ENCODE data around the gene TGFB2.

TGFB2 gene

DNA sequence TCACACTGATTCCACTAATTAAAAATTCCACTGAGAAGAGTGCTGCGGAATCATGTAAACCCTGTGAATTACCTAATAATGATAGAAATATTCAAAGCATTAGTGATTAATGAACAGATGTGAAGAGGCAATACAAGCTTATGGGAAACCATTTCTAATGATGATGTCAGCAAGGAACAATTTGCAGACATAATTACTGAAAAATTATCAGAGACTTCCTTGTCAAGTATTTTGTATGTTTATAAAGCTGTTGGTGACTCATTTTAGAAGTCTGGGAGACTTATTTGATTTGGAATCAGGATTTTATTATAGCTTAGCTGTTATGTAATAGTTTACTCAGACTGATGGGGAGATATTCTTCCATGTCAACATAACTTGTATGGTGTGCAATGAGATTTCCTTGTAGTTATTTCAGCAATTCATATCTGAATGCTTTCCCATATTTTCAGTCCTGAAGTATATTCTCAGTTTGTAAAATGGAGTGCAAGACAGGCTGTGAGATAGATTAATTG is 135.5 kb downstream of the TGFB2 start:
- H3K27ac Mint-ChIP-seq = no peak overlapping the region
- no peak for DNase-seq (ENCODE audit: low spot score in 2 of 2)
- H3K36me3 Mint-ChIP-seq = no peaks in the 10 kb centered on the region
- no peaks in the 10 kb centered on the region for H3K4me1 Mint-ChIP-seq
- no peak overlapping the region for H3K4me3 Mint-ChIP-seq
- no peak for ATAC-seq
- H3K9me3 Mint-ChIP-seq = no peaks in the 10 kb centered on the region

DNA sequence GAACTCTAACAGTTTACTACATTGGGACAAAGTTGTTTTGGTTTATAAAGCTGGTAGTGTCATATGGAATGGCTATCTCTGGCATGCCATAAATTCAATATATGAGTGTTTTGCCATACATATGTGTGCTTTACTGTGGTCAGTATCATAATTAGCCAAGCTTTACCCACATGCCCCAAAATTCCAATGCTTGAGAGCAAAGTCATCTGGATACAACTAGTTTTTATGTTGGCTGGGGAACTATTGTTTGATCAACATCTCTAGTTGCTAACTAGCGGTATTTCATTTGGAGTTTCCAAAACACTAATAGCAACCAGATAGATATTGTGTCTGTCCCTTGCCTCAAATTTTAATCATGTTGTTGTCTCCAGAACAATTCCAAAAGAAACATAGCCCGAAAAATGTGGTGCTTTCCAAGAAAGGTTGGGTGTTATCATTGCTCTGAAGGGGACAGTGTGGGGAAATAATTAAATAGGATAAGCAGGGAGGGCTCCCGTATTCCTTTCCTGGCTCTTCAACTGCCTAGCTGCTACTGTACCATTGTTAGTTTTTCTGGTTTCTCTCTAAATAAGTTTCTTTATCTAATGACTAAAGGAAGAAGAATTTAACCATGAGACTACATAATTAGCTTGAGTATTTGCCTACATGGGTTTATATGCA is 136.1 kb downstream of the TGFB2 start:
- Mint-ChIP-seq H3K4me3 (no peak overlapping the region), H3K4me1 (no peaks in the 10 kb centered on the region), H3K27ac (no peak overlapping the region), H3K9me3 (no peaks in the 10 kb centered on the region), H3K36me3 (no peaks in the 10 kb centered on the region)
- ATAC-seq = no peak
- DNase-seq (ENCODE audit: low spot score in 2 of 2) = no peak

DNA sequence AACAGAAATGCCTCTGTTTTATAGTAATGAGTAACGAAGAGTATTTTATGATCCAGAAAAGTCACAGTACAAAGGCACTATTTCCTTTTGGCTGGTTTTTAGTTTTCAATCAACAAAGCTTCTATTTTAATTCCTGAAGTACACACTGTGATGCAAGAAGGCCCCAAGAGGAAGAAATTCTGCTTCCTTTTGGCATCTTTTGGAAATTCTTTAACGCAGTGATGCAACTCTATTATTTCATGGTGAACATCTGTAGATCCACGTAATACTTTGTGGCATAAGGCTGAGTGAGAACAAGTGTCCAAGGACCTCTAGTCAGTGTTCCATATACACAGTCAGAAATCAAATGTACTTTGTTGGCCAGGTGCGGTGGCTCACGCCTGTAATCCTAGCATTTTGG is 137.5 kb downstream of the TGFB2 start:
- Mint-ChIP-seq H3K27ac (no peak overlapping the region), H3K36me3 (no peaks in the 10 kb centered on the region), H3K4me1 (no peaks in the 10 kb centered on the region), H3K4me3 (no peak overlapping the region), H3K9me3 (no peaks in the 10 kb centered on the region)
- ATAC-seq (no peak), DNase-seq (ENCODE audit: low spot score in 2 of 2) (no peak)

DNA sequence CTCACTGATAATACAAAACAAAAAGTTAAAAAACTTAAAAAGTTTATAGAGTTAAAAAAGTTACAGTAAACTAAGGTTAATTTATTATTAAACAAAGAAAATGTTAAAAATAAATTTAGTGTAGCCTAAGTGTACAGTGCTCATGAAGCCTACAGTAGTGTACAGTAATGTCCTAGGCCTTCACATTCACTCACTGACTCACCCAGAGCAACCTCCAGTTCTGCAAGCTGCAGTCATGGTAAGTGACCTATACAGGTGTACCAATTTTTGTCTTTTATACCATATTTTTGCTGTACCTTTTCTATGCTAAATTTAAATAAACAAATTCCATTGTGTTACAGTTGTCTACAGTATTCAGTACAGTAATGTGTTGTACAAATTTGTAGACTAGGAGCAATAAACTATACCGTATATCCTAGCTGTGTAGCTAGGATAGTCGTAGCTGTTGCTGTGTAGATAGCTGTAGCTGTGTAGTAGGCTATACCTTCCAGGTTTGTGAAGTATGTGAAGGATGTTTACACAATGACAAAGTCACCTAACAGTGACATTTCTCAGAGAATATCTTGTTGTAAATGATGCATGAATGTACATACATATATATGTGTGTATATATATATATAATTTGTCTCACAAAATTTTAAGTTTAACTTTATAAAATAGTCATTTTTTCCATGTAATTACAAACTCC is 140.2 kb downstream of the TGFB2 start:
- H3K4me1 Mint-ChIP-seq = no peaks in the 10 kb centered on the region
- H3K36me3 Mint-ChIP-seq = no peaks in the 10 kb centered on the region
- DNase-seq (ENCODE audit: low spot score in 2 of 2) = no peak
- H3K27ac Mint-ChIP-seq = no peak overlapping the region
- H3K4me3 Mint-ChIP-seq = no peak overlapping the region
- no peak for ATAC-seq
- H3K9me3 Mint-ChIP-seq = no peaks in the 10 kb centered on the region

DNA sequence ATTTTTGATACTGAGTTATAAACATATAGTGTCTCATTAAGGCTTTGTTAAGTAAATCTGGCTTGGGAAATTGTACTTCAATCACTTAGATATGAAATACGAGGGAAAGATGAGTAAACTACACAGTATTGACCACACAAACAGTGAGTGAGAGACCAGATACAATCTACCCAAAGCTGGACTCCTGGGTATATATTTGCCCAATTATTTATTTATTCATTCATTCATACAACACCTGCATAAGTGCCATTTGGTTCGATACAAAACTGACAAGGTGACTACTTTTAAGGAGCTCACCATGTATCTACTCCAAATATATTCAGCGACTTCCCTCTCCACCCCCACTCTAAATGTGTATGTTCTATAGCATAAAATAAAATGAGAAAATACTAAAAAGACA is 143.4 kb downstream of the TGFB2 start:
- ATAC-seq = no peak
- no peaks in the 10 kb centered on the region for H3K36me3 Mint-ChIP-seq
- no peak for DNase-seq (ENCODE audit: low spot score in 2 of 2)
- no peaks in the 10 kb centered on the region for H3K9me3 Mint-ChIP-seq
- no peaks in the 10 kb centered on the region for H3K4me1 Mint-ChIP-seq
- no peak overlapping the region for H3K4me3 Mint-ChIP-seq
- no peak overlapping the region for H3K27ac Mint-ChIP-seq

DNA sequence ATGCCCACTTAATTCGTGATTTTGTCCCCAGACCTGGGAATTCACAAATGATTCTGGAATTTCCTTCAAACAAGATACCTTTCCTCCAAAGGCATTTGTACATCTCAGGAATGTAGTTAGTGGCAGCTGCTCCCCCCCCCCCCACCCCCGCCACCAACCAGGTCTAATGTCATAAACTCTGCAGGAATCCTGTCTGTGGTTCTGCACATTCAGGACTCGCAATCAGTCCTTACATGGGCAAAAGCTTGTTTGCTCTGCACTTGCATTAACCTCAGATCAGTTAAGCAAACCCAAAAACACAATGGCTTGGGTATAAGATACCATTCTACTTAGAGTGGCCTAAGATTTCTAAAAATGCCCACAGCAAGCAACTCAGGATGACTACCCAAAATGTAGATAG is 143.8 kb downstream of the TGFB2 start:
- no peak overlapping the region for H3K4me3 Mint-ChIP-seq
- H3K36me3 Mint-ChIP-seq = no peaks in the 10 kb centered on the region
- ATAC-seq = no peak
- DNase-seq (ENCODE audit: low spot score in 2 of 2) = no peak
- no peaks in the 10 kb centered on the region for H3K4me1 Mint-ChIP-seq
- H3K9me3 Mint-ChIP-seq = no peaks in the 10 kb centered on the region
- no peak overlapping the region for H3K27ac Mint-ChIP-seq

DNA sequence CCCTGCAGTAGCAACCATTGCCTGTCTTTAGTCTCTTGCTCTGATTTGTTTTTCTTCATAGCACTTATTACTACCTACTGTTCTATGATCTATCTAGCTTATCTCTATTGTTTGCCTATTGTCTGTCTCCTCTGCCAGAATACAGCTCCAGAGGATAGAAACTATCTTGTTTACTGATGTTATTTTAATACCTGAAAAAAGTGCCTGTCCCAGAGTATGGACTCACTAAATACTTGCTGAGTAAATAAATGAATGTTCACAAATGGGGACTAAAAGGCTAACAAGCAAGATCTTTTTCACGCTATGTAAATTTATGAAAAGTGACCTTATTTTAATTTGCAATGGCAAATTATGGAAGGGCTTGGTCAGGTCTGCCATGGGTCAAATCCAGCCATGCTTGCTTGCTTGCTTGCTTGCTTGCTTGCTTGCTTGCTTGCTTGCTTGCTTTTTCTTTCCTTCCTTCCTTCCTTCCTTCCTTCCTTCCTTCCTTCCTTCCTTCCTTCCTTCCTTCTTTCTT is 145.3 kb downstream of the TGFB2 start:
- DNase-seq (ENCODE audit: low spot score in 2 of 2) (no peak), ATAC-seq (no peak)
- Mint-ChIP-seq H3K9me3 (no peaks in the 10 kb centered on the region), H3K27ac (no peak overlapping the region), H3K4me3 (no peak overlapping the region), H3K36me3 (no peaks in the 10 kb centered on the region), H3K4me1 (no peaks in the 10 kb centered on the region)

DNA sequence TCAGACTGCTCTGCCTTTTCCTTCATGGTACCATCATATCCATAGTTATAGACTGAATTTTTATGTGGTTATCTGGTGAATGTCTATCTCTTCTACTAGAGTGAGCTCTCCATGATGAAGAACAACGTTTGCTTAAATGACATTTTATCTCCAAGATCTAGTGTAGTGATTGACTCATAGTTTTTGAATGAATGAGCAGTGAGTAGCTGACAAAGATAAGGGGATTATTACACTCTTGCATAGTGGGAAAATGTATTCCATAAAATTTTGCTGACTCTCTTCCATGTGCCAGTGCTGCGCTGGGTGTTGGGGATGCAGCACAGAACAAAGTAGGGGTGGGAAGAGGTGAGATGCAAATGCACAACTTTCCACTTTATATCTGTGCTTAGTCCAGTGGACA is 147.7 kb downstream of the TGFB2 start:
- ATAC-seq (no peak), DNase-seq (ENCODE audit: low spot score in 2 of 2) (no peak)
- Mint-ChIP-seq H3K9me3 (no peaks in the 10 kb centered on the region), H3K4me3 (no peak overlapping the region), H3K27ac (no peak overlapping the region), H3K36me3 (no peaks in the 10 kb centered on the region), H3K4me1 (no peaks in the 10 kb centered on the region)

DNA sequence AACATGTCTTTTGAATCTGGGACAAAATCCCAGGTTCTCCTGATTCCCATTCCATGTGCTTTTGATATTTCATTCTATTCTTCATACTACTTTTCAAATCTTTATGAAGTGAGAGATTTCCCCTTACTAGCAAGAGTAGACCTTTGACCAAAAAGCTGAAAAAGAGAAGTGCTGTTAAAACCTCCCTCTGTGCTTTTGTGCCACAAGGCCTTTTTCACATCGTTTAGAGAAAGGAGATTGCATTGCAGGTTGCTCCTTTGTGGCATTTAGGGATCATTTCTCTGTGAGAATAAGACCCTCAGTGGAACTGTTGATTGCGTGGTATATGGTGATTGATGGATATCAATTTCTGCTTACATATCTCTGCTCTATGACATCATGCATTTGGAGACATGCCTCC is 148.8 kb downstream of the TGFB2 start:
- H3K4me3 Mint-ChIP-seq = no peak overlapping the region
- H3K36me3 Mint-ChIP-seq = no peaks in the 10 kb centered on the region
- no peak for ATAC-seq
- DNase-seq (ENCODE audit: low spot score in 2 of 2) = no peak
- no peak overlapping the region for H3K27ac Mint-ChIP-seq
- H3K9me3 Mint-ChIP-seq = no peaks in the 10 kb centered on the region
- no peaks in the 10 kb centered on the region for H3K4me1 Mint-ChIP-seq

All from stimulated activated effector memory CD8-positive, alpha-beta T cell treated with anti-CD3 and anti-CD28 coated beads, Interleukin-12 subunit alpha, Interleukin-12 subunit beta, amount 100 ng/mL, for 72 hours (primary cell).